Parathyroid adenoma (tissue), 2 donors: Measurements from ENCODE around the gene FCER2.

Experiments
- H2AFZ ChIP-seq: fragments of 300-600 bp; sonication (generic); one replicate; pipeline ENCODE4 v1.7.0; 2017; ENCODE audit warnings: antibody characterized with exemption, mild to moderate bottlenecking
- H3K27ac ChIP-seq: fragments of 300-600 bp; sonication (generic); one replicate; pipeline ENCODE4 v1.7.0; 2017
- H3K27me3 ChIP-seq: fragments of 300-600 bp; sonication (generic); one replicate; pipeline ENCODE4 v1.7.0; 2017; ENCODE audit warnings: low read length; ENCODE audit not compliant: control insufficient read depth, insufficient read depth
- H3K36me3 ChIP-seq: fragments of 300-600 bp; sonication (generic); one replicate; pipeline ENCODE4 v1.7.0; 2017; ENCODE audit warnings: low read length; ENCODE audit not compliant: control insufficient read depth, insufficient read depth
- H3K4me1 ChIP-seq: fragments of 300-600 bp; sonication (generic); one replicate; pipeline ENCODE4 v1.7.0; 2017; ENCODE audit warnings: control low read depth
- H3K4me2 ChIP-seq: fragments of 300-600 bp; sonication (generic); one replicate; pipeline ENCODE4 v1.7.0; 2017; ENCODE audit warnings: low read length
- H3K4me3 ChIP-seq: fragments of 300-600 bp; sonication (generic); one replicate; pipeline ENCODE4 v1.7.0; 2017; ENCODE audit warnings: low read depth, low read length
- H3K79me2 ChIP-seq: fragments of 300-600 bp; sonication (generic); one replicate; pipeline ENCODE4 v1.7.0; 2017; ENCODE audit warnings: control low read depth
- H3K9ac ChIP-seq: fragments of 300-600 bp; sonication (generic); one replicate; pipeline ENCODE4 v1.7.0; 2017; ENCODE audit warnings: mild to moderate bottlenecking
- H3K9me3 ChIP-seq: fragments of 300-600 bp; sonication (generic); one replicate; pipeline ENCODE4 v1.7.0; 2017; ENCODE audit warnings: low read length; ENCODE audit not compliant: control insufficient read depth
- CTCF ChIP-seq: fragments of 300-600 bp; sonication (generic); IDR thresholded peaks from one replicate; pipeline ENCODE4 v1.7.0; 2017; ENCODE audit warnings: antibody characterized with exemption, mild to moderate bottlenecking
- donor health status: primary hyperparathyroidism.

The FCER2 gene

GRCh38 chr19:7705387-7706187 lies 3.7 kb upstream of the FCER2 start:
- Histone ChIP-seq H3K9me3 (no peaks in the 10 kb centered on the region), H3K27me3 (no peaks in the 10 kb centered on the region), H3K9ac (no peak overlapping the region), H2AFZ (no peak overlapping the region), H3K4me1 (no peaks in the 10 kb centered on the region), H3K4me2 (no peak overlapping the region), H3K4me3 (no peak overlapping the region), H3K79me2 (no peaks in the 10 kb centered on the region), H3K36me3 (no peaks in the 10 kb centered on the region), H3K27ac (no peak overlapping the region)
- TF ChIP-seq CTCF: no peak

GRCh38 chr19:7704280-7705060 lies 2.5 kb upstream of the FCER2 start:
- Histone ChIP-seq H3K4me3 (no peak overlapping the region), H3K36me3 (no peaks in the 10 kb centered on the region), H3K9me3 (no peaks in the 10 kb centered on the region), H3K79me2 (no peaks in the 10 kb centered on the region), H3K27me3 (no peaks in the 10 kb centered on the region), H3K4me2 (no peak overlapping the region), H3K4me1 (no peaks in the 10 kb centered on the region), H3K27ac (no peak overlapping the region), H3K9ac (no peak overlapping the region), H2AFZ (no peak overlapping the region)
- no peak for TF ChIP-seq CTCF

- Histone ChIP-seq H2AFZ (no peak overlapping the region), H3K4me2 (no peak overlapping the region), H3K9me3 (no peaks in the 10 kb centered on the region), H3K27ac (no peak overlapping the region), H3K27me3 (no peaks in the 10 kb centered on the region), H3K9ac (no peak overlapping the region), H3K36me3 (no peaks in the 10 kb centered on the region), H3K4me3 (no peak overlapping the region), H3K79me2 (no peaks in the 10 kb centered on the region), H3K4me1 (no peaks in the 10 kb centered on the region)
- no peak for TF ChIP-seq CTCF
Observed at GRCh38 chr19:7703332-7703731, 1.4 kb upstream of the FCER2 start.

- no peaks in the 10 kb centered on the region for H3K4me1 ChIP-seq
- TF ChIP-seq CTCF: no peak
- H3K27me3 ChIP-seq: no peaks in the 10 kb centered on the region
- no peaks in the 10 kb centered on the region for H3K36me3 ChIP-seq
- no peaks in the 10 kb centered on the region for H3K9me3 ChIP-seq
- no peak overlapping the region for H2AFZ ChIP-seq
- no peak overlapping the region for H3K9ac ChIP-seq
- H3K79me2 ChIP-seq: no peaks in the 10 kb centered on the region
- H3K27ac ChIP-seq: no peak overlapping the region
- no peak overlapping the region for H3K4me3 ChIP-seq
- no peak overlapping the region for H3K4me2 ChIP-seq
Observed at GRCh38 chr19:7701049-7701653, 780 bp downstream of the FCER2 start.
